ENCODE measurements around the gene ANAPC15. TPM values are rescaled to one million over a fixed set of nuclear protein-coding genes. Genes with fewer than 3 reads are reported as not detected.
A peak's percentile ranks its signal among the peaks of the same experiment; 100 is the strongest.

ANAPC15 gene
- total and polyA plus RNA-seq, 2 of the 13 experiments (the other 11 are each of a cell fraction or from before 2014, with no cell fraction given) = 18.8 to 25.7 TPM

DNA sequence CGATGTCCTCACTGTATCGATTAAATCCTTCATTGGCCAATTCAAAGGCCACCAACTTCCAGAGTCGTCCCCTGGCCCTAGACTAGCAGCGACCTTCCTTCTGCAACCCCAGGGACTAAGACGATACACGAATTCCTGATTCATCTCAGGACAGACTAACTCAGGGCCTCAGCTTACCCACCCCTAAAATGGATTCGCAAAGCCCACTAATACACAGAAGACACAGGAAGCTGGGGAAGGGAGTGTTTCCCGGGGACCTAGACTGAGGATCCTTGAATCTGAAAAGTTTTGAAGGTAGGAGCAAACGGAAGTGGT is 9.9 kb downstream of the ANAPC15 start (continued):
- 0 out of 2 replicates have a peak, but pooled peaks have one; percentile 9 for TF ChIP-seq SALL1 (CRISPR knock-in tag; IDR thresholded peaks at IDR 0.05)
- no peak for TF ChIP-seq BRD4 (CRISPR knock-in tag; IDR thresholded peaks at IDR 0.05)
- TF ChIP-seq PHB2 (IDR thresholded peaks at IDR 0.05; ENCODE audit: partially characterized antibody) = no peak
- no peak for TF ChIP-seq NCOR1 (IDR thresholded peaks at IDR 0.05; ENCODE audit: borderline replicate concordance, low read length)

DNA sequence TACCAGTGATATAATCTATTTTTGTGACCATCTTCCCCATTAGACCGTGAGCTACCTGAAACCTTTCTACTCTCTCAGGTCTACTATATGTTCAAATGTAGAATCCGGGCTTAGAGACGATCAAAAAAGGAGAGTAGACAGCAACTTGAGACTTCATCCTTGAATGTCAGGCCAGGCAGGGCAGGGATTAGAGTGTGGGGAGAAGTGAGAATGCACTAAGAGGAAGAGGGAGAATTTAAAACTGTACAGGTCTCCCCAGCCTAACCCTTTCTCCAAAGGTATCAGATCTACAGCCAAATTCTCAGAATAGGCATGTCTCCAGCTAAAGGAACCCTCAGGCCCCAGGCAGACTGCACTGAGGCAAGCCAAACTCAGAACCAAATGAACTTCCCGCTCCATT is 10.3 kb downstream of the ANAPC15 start:
- in situ Hi-C loops (cut with HindIII; ENCODE audit: extremely low pct_ligation_motif_present, low pct_unique_long_range_greater_than_20kb) = no loop called here

More for the DNA sequence above, 10.3 kb downstream of the ANAPC15 start:
- peak overlapping the region; percentile 79 to 85 (median 82) for H3K4me3 ChIP-seq (replicated peaks in 1 of 3; ENCODE audit: insufficient read depth in 1 of 3, low read depth in 2 of 3, low read length in 3 of 3)
- ATAC-seq = no peak
- 27% methylated on average over 4 of the region's 4 CpGs for WGBS (ENCODE audit: low lambda C conversion rate)
- H4K20me1 ChIP-seq (ENCODE audit: insufficient read depth, low read length) = no peaks in the 10 kb centered on the region
- H3K27me3 ChIP-seq (ENCODE audit: control insufficient read depth in 1 of 2, insufficient read depth in 2 of 2, low read length in 2 of 2) = no peaks in the 10 kb centered on the region; a peak in 1 of 5 replicates
- FAIRE-seq = no peak
- peak overlapping the region; percentile 93 for H3K4me2 ChIP-seq (ENCODE audit: low read depth, low read length)
- H2AFZ ChIP-seq (ENCODE audit: low read length) = no peak overlapping the region
- DNase-seq (ENCODE audit: low spot score) = no peak
- POLR2A ChIA-PET = interaction anchor here (1.7 to 2.4 kb wide), 5 partner anchors 9 to 154 kb away, joined by 4 to 13 read pairs (median 8); partner anchors contain the start of gene ANAPC15
- H3K79me2 ChIP-seq (ENCODE audit: insufficient read depth, low read length) = peaks cover 31% of the 10 kb centered on the region
- TF ChIP-seq DDIT3 (CRISPR knock-in tag; IDR thresholded peaks at IDR 0.05) (no peak), SRY (CRISPR knock-in tag; IDR thresholded peaks at IDR 0.05) (0 out of 2 replicates have a peak, but pooled peaks have one; percentile 3), SNAI1 (CRISPR knock-in tag; IDR thresholded peaks at IDR 0.05; ENCODE audit: borderline replicate concordance) (no peak), POLR2A (IDR thresholded peaks at IDR 0.05; ENCODE audit: insufficient read depth in 1 of 2, low read depth in 2 of 2, low read length in 2 of 2) (peak in 1 of 2 experiments; percentile 22; a peak in 1 of 4 replicates), SALL1 (CRISPR knock-in tag; IDR thresholded peaks at IDR 0.05) (no peak), SMAD3 (CRISPR knock-in tag; IDR thresholded peaks at IDR 0.05) (no peak)
- intact Hi-C loops (cut with micrococcal nuclease; ENCODE audit: unreplicated experiment) = loop anchor here (2.0 kb wide), 1 partner anchor 21 kb away; the partner anchor contains the start of genes LRRC51 and NUMA1
- BruUV-seq (replicated peaks) = TSS peak; percentile 69
- no peaks in the 10 kb centered on the region for H3K9me3 ChIP-seq (ENCODE audit: low read length)
- H3K4me1 ChIP-seq (ENCODE audit: insufficient read depth, low read length) = peaks cover 39% of the 10 kb centered on the region
- peak overlapping the region; percentile 82 for H3K27ac ChIP-seq (ENCODE audit: extremely low read length, insufficient read depth, low read length)
- H3K36me3 ChIP-seq (replicated peaks in 1 of 2; ENCODE audit: control insufficient read depth in 1 of 2, insufficient read depth in 2 of 2, low read length in 2 of 2) = peaks cover 13 to 29% of the 10 kb centered on the region in 2 experiments; a peak in 4 of 5 replicates
- peak overlapping the region; percentile 97 for H3K9ac ChIP-seq (ENCODE audit: insufficient read depth, low read depth, low read length)
- CTCF ChIA-PET (ENCODE audit: low intra/inter-chr PET ratio, low total read pairs) = no interaction called here
